Keratinocyte (primary cell): ENCODE measurements around the gene TPRA1. TPM values are rescaled to one million over a fixed set of nuclear protein-coding genes. Genes with fewer than 3 reads are reported as not detected.

Source experiments
- DNase-seq: peaks from one replicate; pipeline ENCODE4 v3.0.0-alpha.2; 2011; ENCODE audit warnings: low read depth, missing footprints, low spot score
- FAIRE-seq: peaks from 2 replicates; lab custom pipeline; 2011; peaks lifted over from hg19 to GRCh38; lab: Jason Lieb, UNC
- H2AFZ ChIP-seq: 2 replicates; pipeline ENCODE4 v1.6.0; 2012; ENCODE audit warnings: low read length, control low read depth, inconsistent platforms; ENCODE audit not compliant: control insufficient read depth
- H3K27ac ChIP-seq: 2 replicates; pipeline ENCODE4 v1.5.1; 2011; ENCODE audit warnings: low read length; ENCODE audit not compliant: control insufficient read depth, insufficient read depth
- H3K27me3 ChIP-seq: 3 replicates; pipeline ENCODE4 v1.6.0; 2011; ENCODE audit warnings: low read length; ENCODE audit not compliant: control insufficient read depth, insufficient read depth; ENCODE audit errors: extremely low read depth
- H3K36me3 ChIP-seq, 2 experiments: 2 replicates in 1 of 2; 3 replicates in 1 of 2; pipeline ENCODE4 v1.5.1; 2011; ENCODE audit warnings: low read length in 2 of 2, mild to moderate bottlenecking in 1 of 2; ENCODE audit not compliant: control insufficient read depth in 2 of 2, insufficient read depth in 2 of 2; ENCODE audit errors: extremely low read depth in 1 of 2
- H3K4me1 ChIP-seq: 3 replicates; pipeline ENCODE4 v1.5.1; 2011; ENCODE audit warnings: low read length; ENCODE audit not compliant: control insufficient read depth, insufficient read depth; ENCODE audit errors: extremely low read depth
- H3K4me2 ChIP-seq: 3 replicates; pipeline ENCODE4 v1.6.0; 2011; ENCODE audit warnings: low read depth, low read length; ENCODE audit not compliant: control insufficient read depth, insufficient read depth; ENCODE audit errors: extremely low read depth
- H3K4me3 ChIP-seq, 3 experiments: fragments of 200-600 bp in 1 of 3; sonication (generic) in 1 of 3; 2 replicates in 2 of 3; 3 replicates in 1 of 3; pipeline ENCODE4 v1.5.1; 2011 to 2016; ENCODE audit warnings: low read length in 3 of 3, mild to moderate bottlenecking in 3 of 3, control low read depth in 2 of 3, inconsistent platforms in 1 of 3, low read depth in 1 of 3, mixed read lengths in 1 of 3, mixed run types in 1 of 3, moderate library complexity in 1 of 3; ENCODE audit not compliant: control insufficient read depth in 2 of 3, insufficient read depth in 2 of 3; ENCODE audit errors: extremely low read depth in 1 of 3
- H3K79me2 ChIP-seq: 2 replicates; pipeline ENCODE4 v1.6.0; 2012; ENCODE audit warnings: low read length; ENCODE audit not compliant: control insufficient read depth, insufficient read depth
- H3K9ac ChIP-seq: 3 replicates; pipeline ENCODE4 v1.6.0; 2011; ENCODE audit warnings: low read length; ENCODE audit not compliant: control insufficient read depth, insufficient read depth; ENCODE audit errors: extremely low read depth
- H3K9me1 ChIP-seq: 3 replicates; pipeline ENCODE4 v1.6.0; 2011; ENCODE audit warnings: low read length; ENCODE audit not compliant: control insufficient read depth, insufficient read depth; ENCODE audit errors: extremely low read depth
- H3K9me3 ChIP-seq: 2 replicates; pipeline ENCODE4 v1.5.1; 2012; ENCODE audit warnings: low read depth, low read length; ENCODE audit not compliant: control insufficient read depth
- H4K20me1 ChIP-seq: 3 replicates; pipeline ENCODE4 v1.6.0; 2011; ENCODE audit warnings: low read length; ENCODE audit not compliant: control insufficient read depth, insufficient read depth; ENCODE audit errors: extremely low read depth
- EZH2 ChIP-seq: IDR thresholded peaks from one replicate; pipeline ENCODE4 v1.6.1; 2012; ENCODE audit warnings: inconsistent platforms, mild to moderate bottlenecking, low read length, moderate library complexity
- dilution Hi-C: fragments of 300-500 bp; cut with MboI; formaldehyde crosslinking; loops from one replicate; pipeline ENCODE4 v1.7.0; 2020; ENCODE audit warnings: low sequenced_read_pairs; ENCODE audit not compliant: extremely low pct_ligation_motif_present
- polyA plus RNA-seq, 5 experiments: library from polyadenylated mRNA; depleted of rRNA in 3 of 5; stranded (reverse) in 3 of 5; stranded (forward) in 1 of 5; unstranded in 1 of 5; fragments of >200 nt; gene quantifications; 1 replicate in 1 of 5; 2 replicates in 3 of 5; 3 replicates in 1 of 5; pipeline versions ENCODE4 v1.2.1 to v1.2.3, GENCODE V29; 2011 to 2012; ENCODE audit warnings: missing spikeins in 2 of 5, low read depth in 1 of 5, low replicate concordance in 1 of 5
- TF ChIP-seq, protein P1 (sequence below), 3 experiments: IDR thresholded peaks in 1 of 3; conservative IDR thresholded peaks in 1 of 3; optimal IDR thresholded peaks in 1 of 3; 2 replicates in 2 of 3; 3 replicates in 1 of 3; pipeline versions ENCODE3 to v1.5.1; 2011; ENCODE audit warnings: low read length in 3 of 3, mild to moderate bottlenecking in 3 of 3, moderate library complexity in 2 of 3, control low read depth in 1 of 3, inconsistent platforms in 1 of 3; ENCODE audit not compliant: insufficient read depth in 2 of 3; ENCODE audit errors: extremely low read depth in 1 of 3

The TPRA1 gene
- polyA plus RNA-seq, 1 donor (not counting 4 experiments of a cell fraction or from before 2014, with no cell fraction given) = 22.2 TPM

DNA sequence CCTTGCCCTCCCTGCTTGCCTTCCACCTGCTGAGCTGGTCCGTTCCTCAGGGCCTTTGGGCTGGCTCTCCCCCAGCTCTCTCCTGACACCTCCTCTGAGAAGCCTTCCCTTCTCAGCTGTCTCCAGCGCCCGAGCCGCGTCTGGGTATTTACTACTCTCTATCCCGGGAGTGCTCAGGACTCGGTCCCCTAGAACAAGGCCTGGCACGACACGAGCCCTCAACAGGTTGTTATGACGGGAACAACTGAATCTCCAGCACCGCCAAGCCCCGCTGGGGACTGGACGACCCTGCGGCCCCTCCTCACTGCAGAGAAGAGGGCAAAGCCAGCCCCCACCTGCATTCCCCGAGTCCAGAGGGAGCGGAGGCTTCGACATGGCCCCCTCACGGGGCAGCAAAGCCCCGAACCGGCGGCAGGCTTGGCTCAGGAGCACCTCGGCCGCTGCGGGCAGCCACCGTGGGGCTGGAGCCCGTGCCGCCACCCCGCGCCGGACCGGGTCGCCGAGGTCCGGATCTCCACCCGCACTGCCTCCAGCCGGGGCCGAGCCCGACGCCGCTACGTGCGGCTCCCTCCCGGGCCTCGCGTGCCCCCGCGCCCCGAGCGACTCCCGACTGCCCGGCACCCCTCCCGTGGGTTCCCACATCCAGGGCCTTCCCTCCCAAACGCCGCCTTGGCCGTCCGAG is 792 bp downstream of the TPRA1 start:
- peaks cover 10% of the 10 kb centered on the region for H4K20me1 ChIP-seq
- no peaks in the 10 kb centered on the region for H3K9me1 ChIP-seq
- H3K27ac ChIP-seq = peak overlapping the region; percentile 96
- no peaks in the 10 kb centered on the region for H3K9me3 ChIP-seq
- H3K27me3 ChIP-seq = no peaks in the 10 kb centered on the region
- peaks cover 4 to 5% of the 10 kb centered on the region in 2 experiments for H3K36me3 ChIP-seq
- TF ChIP-seq, protein P1, sequence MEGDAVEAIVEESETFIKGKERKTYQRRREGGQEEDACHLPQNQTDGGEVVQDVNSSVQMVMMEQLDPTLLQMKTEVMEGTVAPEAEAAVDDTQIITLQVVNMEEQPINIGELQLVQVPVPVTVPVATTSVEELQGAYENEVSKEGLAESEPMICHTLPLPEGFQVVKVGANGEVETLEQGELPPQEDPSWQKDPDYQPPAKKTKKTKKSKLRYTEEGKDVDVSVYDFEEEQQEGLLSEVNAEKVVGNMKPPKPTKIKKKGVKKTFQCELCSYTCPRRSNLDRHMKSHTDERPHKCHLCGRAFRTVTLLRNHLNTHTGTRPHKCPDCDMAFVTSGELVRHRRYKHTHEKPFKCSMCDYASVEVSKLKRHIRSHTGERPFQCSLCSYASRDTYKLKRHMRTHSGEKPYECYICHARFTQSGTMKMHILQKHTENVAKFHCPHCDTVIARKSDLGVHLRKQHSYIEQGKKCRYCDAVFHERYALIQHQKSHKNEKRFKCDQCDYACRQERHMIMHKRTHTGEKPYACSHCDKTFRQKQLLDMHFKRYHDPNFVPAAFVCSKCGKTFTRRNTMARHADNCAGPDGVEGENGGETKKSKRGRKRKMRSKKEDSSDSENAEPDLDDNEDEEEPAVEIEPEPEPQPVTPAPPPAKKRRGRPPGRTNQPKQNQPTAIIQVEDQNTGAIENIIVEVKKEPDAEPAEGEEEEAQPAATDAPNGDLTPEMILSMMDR (optimal IDR thresholded peaks at IDR 0.05 in 1 of 3, IDR thresholded peaks at IDR 0.05 in 1 of 3, conservative IDR thresholded peaks at IDR 0.05 in 1 of 3; ENCODE audit: extremely low read depth in 1 of 3, insufficient read depth in 2 of 3, low read length in 3 of 3) = no peak
- no peak for TF ChIP-seq EZH2
- DNase-seq = no peak
- peaks cover 26% of the 10 kb centered on the region for H3K4me1 ChIP-seq
- peak overlapping the region; percentile 97 for H3K4me2 ChIP-seq
- H3K9ac ChIP-seq = peak overlapping the region; percentile 94
- dilution Hi-C loops = no loop called here
- no peak for FAIRE-seq
- H2AFZ ChIP-seq = no peak overlapping the region
- H3K79me2 ChIP-seq = peaks cover 52% of the 10 kb centered on the region
- peak overlapping the region; percentile 79 to 87 (median 87) for H3K4me3 ChIP-seq

DNA sequence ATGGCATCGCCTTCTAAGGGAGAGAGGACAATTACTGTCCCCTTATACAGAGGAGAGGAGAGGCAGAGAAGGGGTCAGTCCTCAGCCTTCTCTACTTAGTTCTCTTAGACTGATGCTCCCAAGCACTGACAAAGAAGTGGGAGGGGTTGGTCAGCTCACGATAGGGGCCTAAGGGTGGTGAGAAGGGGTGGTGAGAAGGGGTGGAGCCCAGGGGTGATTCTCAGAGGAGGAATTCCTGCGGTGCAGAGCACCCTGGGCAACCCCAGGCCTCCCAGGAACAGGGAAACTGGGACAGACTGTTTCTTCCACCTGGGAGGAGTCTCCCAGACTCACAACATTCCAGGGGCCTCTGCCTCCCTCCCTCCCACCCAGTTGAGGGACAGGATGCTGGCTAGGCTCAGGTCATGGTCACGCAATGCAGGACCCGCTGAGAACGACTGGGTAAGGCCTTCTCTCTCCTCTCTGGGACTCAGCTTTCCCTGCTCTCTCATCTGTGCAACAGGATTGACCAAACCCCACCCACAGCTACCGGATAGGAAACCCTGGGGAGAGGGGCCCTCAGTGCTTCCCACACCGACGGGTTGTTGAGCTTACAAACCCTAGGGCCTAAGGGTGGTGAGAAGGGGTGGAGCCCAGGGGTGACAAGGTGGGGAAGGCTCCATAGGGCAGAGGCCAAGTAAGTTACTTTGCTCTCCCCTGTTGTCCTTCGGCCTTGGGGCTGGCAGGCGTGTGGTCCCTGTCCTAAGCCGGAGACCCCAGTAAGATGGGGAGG is 1.5 kb downstream of the TPRA1 start:
- Histone ChIP-seq H3K27ac (peak overlapping the region; percentile 96), H3K9me1 (no peaks in the 10 kb centered on the region), H3K27me3 (no peaks in the 10 kb centered on the region), H3K79me2 (peaks cover 59% of the 10 kb centered on the region), H3K4me2 (peak overlapping the region; percentile 97), H3K9ac (peak overlapping the region; percentile 94), H2AFZ (no peak overlapping the region), H3K36me3 (peaks cover 4 to 5% of the 10 kb centered on the region in 2 experiments), H3K9me3 (no peaks in the 10 kb centered on the region), H3K4me3 (peak overlapping the region; percentile 79 to 87 (median 87)), H3K4me1 (peaks cover 26% of the 10 kb centered on the region), H4K20me1 (peaks cover 10% of the 10 kb centered on the region)
- TF ChIP-seq EZH2 = no peak
- TF ChIP-seq, protein P1 (optimal IDR thresholded peaks at IDR 0.05 in 1 of 3, IDR thresholded peaks at IDR 0.05 in 1 of 3, conservative IDR thresholded peaks at IDR 0.05 in 1 of 3; ENCODE audit: extremely low read depth in 1 of 3, insufficient read depth in 2 of 3, low read length in 3 of 3) = no peak
- DNase-seq (peak; percentile 61), FAIRE-seq (peak; percentile 90)
- dilution Hi-C loops = no loop called here
